SK-N-SH (cell line): ENCODE results near the gene DDI2. TPM values are rescaled to one million over a fixed set of nuclear protein-coding genes. Genes with fewer than 3 reads are reported as not detected.

Experiments used
- CTCF ChIA-PET: fragments of 300-600, 350-600 bp; formaldehyde crosslinking; extraction: SDS; loops from one replicate; lab custom pipeline; 2021; lab: Yijun Ruan, JAX
- POLR2A ChIA-PET: fragments of 350-600 bp; sonication (Branson Sonifier 250); formaldehyde crosslinking; extraction: SDS; loops from one replicate; lab custom pipeline; 2020; ENCODE audit warnings: antibody characterized with exemption, inconsistent platforms; lab: Yijun Ruan, JAX
- DNase-seq: peaks from one replicate; pipeline ENCODE4 v3.0.0; 2012
- H2AFZ ChIP-seq: fragments of 200-600 bp; sonication (generic); 2 replicates; pipeline ENCODE4 v1.8.1; 2016; ENCODE audit warnings: antibody characterized with exemption, mild to moderate bottlenecking, low read depth
- H3F3A ChIP-seq: fragments of 200-600 bp; sonication (generic); replicated peaks from 2 replicates; pipeline ENCODE3; 2016; ENCODE audit warnings: antibody characterized with exemption, mild to moderate bottlenecking; ENCODE audit not compliant: insufficient read depth
- H3K27ac ChIP-seq, 2 experiments: fragments of 200-500 bp in 1 of 2; fragments of 200-600 bp in 1 of 2; sonication (Bioruptor generic) in 1 of 2; sonication (generic), shearing (Covaris generic) in 1 of 2; 2 replicates each; pipeline versions ENCODE4 v1.5.1 to v1.6.1; 2014 to 2016; ENCODE audit warnings: low read depth in 2 of 2, inconsistent platforms in 1 of 2, low read length in 1 of 2, mild to moderate bottlenecking in 1 of 2, mixed read lengths in 1 of 2
- H3K27me3 ChIP-seq: fragments of 200-600 bp; sonication (generic), shearing (Covaris generic); 2 replicates; pipeline ENCODE4 v1.6.1; 2016; ENCODE audit warnings: mixed run types; ENCODE audit not compliant: insufficient read depth
- H3K36me3 ChIP-seq, 2 experiments: fragments of 200-500 bp in 1 of 2; fragments of 200-600 bp in 1 of 2; sonication (Bioruptor generic) in 1 of 2; sonication (generic) in 1 of 2; replicated peaks in 1 of 2; 2 replicates each; pipeline versions ENCODE3 to v1.5.1; 2014 to 2016; ENCODE audit warnings: low read length in 1 of 2, mild to moderate bottlenecking in 1 of 2; ENCODE audit not compliant: insufficient read depth in 2 of 2, control insufficient read depth in 1 of 2
- H3K4me1 ChIP-seq, 2 experiments: fragments of 200-500 bp in 1 of 2; fragments of 200-600 bp in 1 of 2; sonication (Bioruptor generic) in 1 of 2; sonication (generic), shearing (Covaris generic) in 1 of 2; 2 replicates each; pipeline versions ENCODE4 v1.5.1 to v1.6.1; 2014 to 2016; ENCODE audit warnings: low read depth in 1 of 2, low read length in 1 of 2, mixed run types in 1 of 2; ENCODE audit not compliant: insufficient read depth in 2 of 2, control insufficient read depth in 1 of 2
- H3K4me2 ChIP-seq: fragments of 200-600 bp; sonication (generic), shearing (Covaris generic); 2 replicates; pipeline ENCODE4 v1.6.1; 2017; ENCODE audit warnings: mixed run types
- H3K4me3 ChIP-seq, 2 experiments: fragments of 200-500 bp in 1 of 2; fragments of 200-600 bp in 1 of 2; sonication (Bioruptor generic) in 1 of 2; sonication (generic), shearing (Covaris generic) in 1 of 2; 2 replicates each; pipeline versions ENCODE4 v1.5.1 to v1.8.1; 2014 to 2016; ENCODE audit warnings: low read depth in 2 of 2, inconsistent platforms in 1 of 2, low read length in 1 of 2, mild to moderate bottlenecking in 1 of 2, mixed read lengths in 1 of 2, moderate library complexity in 1 of 2
- H3K79me2 ChIP-seq: fragments of 200-600 bp; sonication (generic); 2 replicates; pipeline ENCODE4 v1.8.1; 2017; ENCODE audit warnings: mild to moderate bottlenecking; ENCODE audit not compliant: insufficient read depth
- H3K9ac ChIP-seq: fragments of 200-600 bp; sonication (generic); 2 replicates; pipeline ENCODE4 v1.6.1; 2017; ENCODE audit warnings: mixed run types
- H3K9me2 ChIP-seq: fragments of 200-600 bp; sonication (generic); 2 replicates; pipeline ENCODE4 v1.6.1; 2017; ENCODE audit warnings: mixed run types
- H3K9me3 ChIP-seq: fragments of 200-600 bp; sonication (generic); 2 replicates; pipeline ENCODE4 v1.6.1; 2017; ENCODE audit warnings: mixed run types, mild to moderate bottlenecking, moderate library complexity
- H4K20me1 ChIP-seq: fragments of 200-600 bp; sonication (generic); 2 replicates; pipeline ENCODE4 v1.6.1; 2017; ENCODE audit warnings: mild to moderate bottlenecking, mixed run types; ENCODE audit not compliant: insufficient read depth
- FOXJ3 ChIP-seq: sonication (generic); formaldehyde crosslinking; IDR thresholded peaks from 2 replicates; pipeline ENCODE4 v1.5.1; 2020; ENCODE audit warnings: mild to moderate bottlenecking, missing genetic modification reagents
- GABPA ChIP-seq: IDR thresholded peaks from 2 replicates; pipeline ENCODE4 v1.4.0; 2012; ENCODE audit warnings: low read depth, mild to moderate bottlenecking
- JUND ChIP-seq: IDR thresholded peaks from 2 replicates; pipeline ENCODE4 v1.4.0; 2012
- MEF2A ChIP-seq: IDR thresholded peaks from 2 replicates; pipeline ENCODE4 v1.4.0; 2012; ENCODE audit warnings: low read depth, borderline replicate concordance
- MXI1 ChIP-seq: IDR thresholded peaks from 2 replicates; pipeline ENCODE4 v1.6.1; 2012; ENCODE audit warnings: mild to moderate bottlenecking, low read depth, low read length, improper control_type of control experiment
- NRF1 ChIP-seq: IDR thresholded peaks from 2 replicates; pipeline ENCODE4 v1.6.1; 2012; ENCODE audit warnings: low read depth, mild to moderate bottlenecking, low read length
- RAD21 ChIP-seq: IDR thresholded peaks from 2 replicates; pipeline ENCODE4 v1.6.1; 2012; ENCODE audit warnings: mild to moderate bottlenecking, low read length
- RCOR1 ChIP-seq: fragments of 150-350 bp; IDR thresholded peaks from 2 replicates; pipeline ENCODE4 v1.6.1; 2017; ENCODE audit warnings: antibody characterized with exemption, low read length
- RXRA ChIP-seq: IDR thresholded peaks from 2 replicates; pipeline ENCODE4 v1.4.0; 2012; ENCODE audit warnings: low read depth, mild to moderate bottlenecking, borderline replicate concordance
- SIN3A ChIP-seq: IDR thresholded peaks from 2 replicates; pipeline ENCODE4 v1.6.1; 2012; ENCODE audit warnings: low read depth, mild to moderate bottlenecking, low read length, moderate library complexity, borderline replicate concordance
- SMC3 ChIP-seq: IDR thresholded peaks from 2 replicates; pipeline ENCODE4 v1.6.1; 2012; ENCODE audit warnings: low read depth, low read length, improper control_type of control experiment
- TEAD4 ChIP-seq: IDR thresholded peaks from 2 replicates; pipeline ENCODE4 v1.4.0; 2012; ENCODE audit warnings: mild to moderate bottlenecking, borderline replicate concordance; ENCODE audit not compliant: insufficient read depth
- WGBS: methylation state at CpG from one replicate; pipeline ENCODE4 v1.1.6; 2017; ENCODE audit warnings: low lambda C conversion rate; 5-methylcytosine and 5-hydroxymethylcytosine counted together
- polyA plus RNA-seq, 3 experiments: library from polyadenylated mRNA; depleted of rRNA; stranded (reverse); fragments of >200 nt; gene quantifications; 2 replicates each; pipeline ENCODE4 v1.2.3, GENCODE V29; 2012
- TF ChIP-seq, protein P1 (sequence below): IDR thresholded peaks from 2 replicates; pipeline ENCODE4; 2012
- TF ChIP-seq, protein P2 (sequence below): IDR thresholded peaks from 2 replicates; pipeline ENCODE4 v1.4.0; 2012; ENCODE audit warnings: low read depth, borderline replicate concordance

Gene DDI2
- polyA plus RNA-seq, 1 of the 3 experiments (the other 2 are of a cell fraction), result 2.8 TPM

DNA sequence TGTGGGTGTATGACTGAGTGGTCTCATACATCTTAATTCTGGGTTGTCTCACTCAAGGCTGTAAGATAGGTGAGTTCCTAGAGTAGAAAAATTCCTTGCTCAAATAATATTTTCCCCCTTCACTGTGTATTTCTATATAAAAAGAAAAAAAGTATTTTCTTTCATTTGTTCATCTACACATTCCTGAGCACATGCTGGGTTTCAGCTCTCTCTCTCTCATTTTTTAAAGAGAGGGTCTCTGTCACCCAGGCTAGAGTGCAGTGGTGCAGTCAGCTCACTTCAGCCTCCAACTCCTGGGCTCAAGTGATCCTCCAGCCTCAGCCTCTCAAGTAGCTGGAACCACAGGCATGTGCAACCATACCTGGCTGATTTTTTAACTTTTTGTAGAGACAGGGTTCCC, 22.0 kb downstream of the DDI2 start:
- no peaks in the 10 kb centered on the region for H3K9me2 ChIP-seq
- H3K36me3 ChIP-seq, result peaks cover 37 to 59% of the 10 kb centered on the region in 2 experiments
- H3K79me2 ChIP-seq, result peaks cover 2% of the 10 kb centered on the region; the same call in 1 of the 2 replicates
- H3K4me1 ChIP-seq, result no peaks in the 10 kb centered on the region
- H3K27ac ChIP-seq, result no peak overlapping the region
- H3K27me3 ChIP-seq, result no peaks in the 10 kb centered on the region
- no peak overlapping the region for H2AFZ ChIP-seq
- peaks cover 4% of the 10 kb centered on the region for H3F3A ChIP-seq
- no peak overlapping the region for H3K4me3 ChIP-seq
- TF ChIP-seq JUND (no peak), SIN3A (no peak)
- CTCF ChIA-PET, result no interaction called here
- H3K9me3 ChIP-seq, result no peaks in the 10 kb centered on the region
- no peak overlapping the region for H3K9ac ChIP-seq
- no peaks in the 10 kb centered on the region for H4K20me1 ChIP-seq
- POLR2A ChIA-PET, result no interaction called here
- no peak for DNase-seq
- no peak overlapping the region for H3K4me2 ChIP-seq

DNA sequence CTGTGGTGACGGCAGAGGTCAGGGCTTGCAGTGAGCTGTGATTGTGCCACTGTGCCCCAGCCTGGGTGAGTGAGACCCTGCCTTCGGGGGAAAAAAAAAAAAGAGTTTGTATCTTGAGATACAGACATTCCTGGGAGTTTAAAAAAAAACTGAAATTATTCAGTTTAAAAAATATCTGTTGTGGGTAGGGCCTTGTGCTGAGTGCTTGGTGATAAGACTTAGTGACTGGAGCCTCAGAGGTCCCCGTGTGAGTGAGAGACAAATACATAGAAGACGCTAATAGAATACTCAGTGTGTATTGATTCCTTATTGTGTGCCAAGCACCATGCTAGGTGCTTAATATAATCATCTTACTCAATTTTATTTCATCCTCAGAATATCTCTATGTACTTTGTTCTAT, 22.7 kb downstream of the DDI2 start:
- H3K27ac ChIP-seq, result no peak overlapping the region
- 95% methylated on average over 4 of the region's 4 CpGs for WGBS
- no peak overlapping the region for H3K4me3 ChIP-seq
- H3K4me1 ChIP-seq, result no peaks in the 10 kb centered on the region
- no peak for DNase-seq
- H4K20me1 ChIP-seq, result no peaks in the 10 kb centered on the region
- no peak overlapping the region for H2AFZ ChIP-seq
- peaks cover 36 to 53% of the 10 kb centered on the region in 2 experiments for H3K36me3 ChIP-seq
- CTCF ChIA-PET, result no interaction called here
- no peaks in the 10 kb centered on the region for H3K9me3 ChIP-seq
- POLR2A ChIA-PET, result no interaction called here
- TF ChIP-seq RXRA (no peak), SIN3A (no peak), NRF1 (no peak), MXI1 (no peak), RAD21 (no peak), SMC3 (no peak), TEAD4 (no peak), MEF2A (no peak), GABPA (no peak), RCOR1 (no peak), FOXJ3 (CRISPR knock-in tag) (no peak)
- TF ChIP-seq, protein P1, sequence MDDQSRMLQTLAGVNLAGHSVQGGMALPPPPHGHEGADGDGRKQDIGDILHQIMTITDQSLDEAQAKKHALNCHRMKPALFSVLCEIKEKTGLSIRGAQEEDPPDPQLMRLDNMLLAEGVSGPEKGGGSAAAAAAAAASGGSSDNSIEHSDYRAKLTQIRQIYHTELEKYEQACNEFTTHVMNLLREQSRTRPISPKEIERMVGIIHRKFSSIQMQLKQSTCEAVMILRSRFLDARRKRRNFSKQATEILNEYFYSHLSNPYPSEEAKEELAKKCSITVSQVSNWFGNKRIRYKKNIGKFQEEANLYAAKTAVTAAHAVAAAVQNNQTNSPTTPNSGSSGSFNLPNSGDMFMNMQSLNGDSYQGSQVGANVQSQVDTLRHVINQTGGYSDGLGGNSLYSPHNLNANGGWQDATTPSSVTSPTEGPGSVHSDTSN, result no peak
- TF ChIP-seq, protein P2, sequence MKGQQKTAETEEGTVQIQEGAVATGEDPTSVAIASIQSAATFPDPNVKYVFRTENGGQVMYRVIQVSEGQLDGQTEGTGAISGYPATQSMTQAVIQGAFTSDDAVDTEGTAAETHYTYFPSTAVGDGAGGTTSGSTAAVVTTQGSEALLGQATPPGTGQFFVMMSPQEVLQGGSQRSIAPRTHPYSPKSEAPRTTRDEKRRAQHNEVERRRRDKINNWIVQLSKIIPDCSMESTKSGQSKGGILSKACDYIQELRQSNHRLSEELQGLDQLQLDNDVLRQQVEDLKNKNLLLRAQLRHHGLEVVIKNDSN, result no peak
- peaks cover 2% of the 10 kb centered on the region; the same call in 1 of the 2 replicates for H3K79me2 ChIP-seq
- no peak overlapping the region for H3K4me2 ChIP-seq
- no peak overlapping the region for H3K9ac ChIP-seq
- no peaks in the 10 kb centered on the region for H3K27me3 ChIP-seq
- H3K9me2 ChIP-seq, result no peaks in the 10 kb centered on the region
- H3F3A ChIP-seq, result peaks cover 4% of the 10 kb centered on the region
